GM19035 (cell line): ENCODE results near the gene DNAAF3.
"Not testable (repeated sequence)": the region's sequence is repeated elsewhere in the genome, so short reads cannot be mapped to it uniquely, and the experiment has no call there.

ENCODE experiments used
- ATAC-seq: cut with Tn5 transposase; IDR thresholded peaks from one replicate; pipeline ENCODE4 v1.9.1; 2021; ENCODE audit not compliant: unreplicated experiment

The DNAAF3 gene

DNA sequence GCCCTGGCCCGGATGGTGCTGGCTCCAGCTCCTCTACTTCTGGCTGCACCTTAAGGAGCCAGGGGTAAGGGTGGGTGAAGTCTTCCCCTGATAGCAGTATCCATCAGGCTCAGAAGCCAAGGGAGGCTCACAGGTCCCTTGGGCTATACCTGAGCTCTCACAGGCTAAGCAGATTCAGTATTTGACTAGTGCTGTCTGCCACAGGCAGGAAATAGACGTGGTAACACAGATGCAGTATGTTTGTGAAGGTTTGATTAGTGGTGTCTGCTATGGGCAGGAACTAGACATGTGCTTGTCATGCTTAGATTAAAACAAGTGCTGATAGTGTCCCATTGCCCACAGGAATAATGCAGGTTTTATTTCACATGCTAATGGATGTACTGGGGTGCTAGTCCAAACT is 9.7 kb upstream of the DNAAF3 start:
- ATAC-seq, result no peak

DNA sequence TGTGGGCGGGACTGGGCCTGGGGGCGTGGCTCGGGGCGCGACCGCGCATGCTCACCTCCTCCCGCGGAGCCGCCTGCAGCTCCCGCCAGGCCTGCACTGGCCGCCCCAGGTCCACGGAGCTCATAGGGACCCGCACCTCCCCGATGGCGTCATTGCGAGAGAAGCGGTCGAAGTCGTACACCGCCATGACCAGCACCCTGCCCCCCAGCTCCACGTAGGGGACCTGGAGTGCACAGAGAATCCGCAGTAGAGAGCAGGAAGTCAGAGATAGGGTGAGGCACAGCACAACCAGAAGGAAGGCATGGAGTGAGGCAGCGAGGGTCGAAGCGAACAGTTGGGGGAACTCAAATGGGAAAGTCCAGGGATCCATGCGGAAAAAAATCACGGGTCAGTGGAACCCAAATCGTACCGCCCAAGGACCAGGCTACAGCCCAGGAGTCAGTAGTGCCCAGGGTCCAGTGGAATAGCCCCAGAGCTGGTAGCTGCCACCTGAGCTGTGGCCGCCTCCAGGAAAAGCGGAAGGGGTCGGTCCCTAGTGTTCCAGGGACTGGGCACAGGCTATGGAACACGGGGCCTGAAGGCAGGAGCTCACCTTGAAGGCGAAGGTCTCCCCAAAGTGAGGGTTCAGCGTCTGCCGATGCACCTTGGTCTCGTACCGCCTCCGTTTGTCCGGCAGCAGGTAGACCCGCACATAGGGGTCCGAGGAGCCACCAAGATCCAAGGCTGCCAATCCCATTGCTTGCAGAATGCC is 8.9 kb upstream of the DNAAF3 start:
- no peak for ATAC-seq

DNA sequence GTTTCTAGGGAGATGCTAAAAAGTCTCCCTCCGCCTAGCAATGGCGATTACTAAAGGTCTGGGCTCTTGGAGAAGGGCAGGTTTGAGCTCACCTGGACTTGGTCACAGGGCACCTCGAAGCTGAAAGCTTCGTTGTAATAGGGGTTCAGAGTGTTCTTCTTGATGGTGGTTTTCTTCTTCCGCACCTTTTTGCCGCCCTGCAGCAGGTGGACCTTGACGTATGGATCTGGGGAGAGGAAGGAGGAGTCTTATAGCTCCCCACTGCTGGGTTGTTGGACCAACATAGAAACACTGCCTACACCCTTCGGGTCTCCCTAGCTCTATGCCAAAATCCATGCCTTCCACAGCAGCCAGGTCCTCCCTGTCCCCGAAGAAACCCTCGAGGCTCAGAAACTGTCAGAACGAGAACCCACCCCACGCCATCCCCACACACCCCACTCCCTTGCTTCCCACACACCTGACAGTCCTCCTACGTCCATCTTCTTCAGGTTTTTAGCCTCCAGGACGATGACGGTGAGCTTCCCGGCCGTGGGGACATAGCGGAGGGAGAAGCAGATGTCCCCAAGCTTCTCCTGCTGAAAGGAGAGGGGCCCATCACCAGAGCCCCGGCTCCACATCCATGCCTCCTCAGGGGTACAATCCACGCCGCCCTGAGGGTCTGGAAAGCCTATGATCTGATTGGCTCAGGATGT is 8.2 kb upstream of the DNAAF3 start:
- ATAC-seq, result no peak

DNA sequence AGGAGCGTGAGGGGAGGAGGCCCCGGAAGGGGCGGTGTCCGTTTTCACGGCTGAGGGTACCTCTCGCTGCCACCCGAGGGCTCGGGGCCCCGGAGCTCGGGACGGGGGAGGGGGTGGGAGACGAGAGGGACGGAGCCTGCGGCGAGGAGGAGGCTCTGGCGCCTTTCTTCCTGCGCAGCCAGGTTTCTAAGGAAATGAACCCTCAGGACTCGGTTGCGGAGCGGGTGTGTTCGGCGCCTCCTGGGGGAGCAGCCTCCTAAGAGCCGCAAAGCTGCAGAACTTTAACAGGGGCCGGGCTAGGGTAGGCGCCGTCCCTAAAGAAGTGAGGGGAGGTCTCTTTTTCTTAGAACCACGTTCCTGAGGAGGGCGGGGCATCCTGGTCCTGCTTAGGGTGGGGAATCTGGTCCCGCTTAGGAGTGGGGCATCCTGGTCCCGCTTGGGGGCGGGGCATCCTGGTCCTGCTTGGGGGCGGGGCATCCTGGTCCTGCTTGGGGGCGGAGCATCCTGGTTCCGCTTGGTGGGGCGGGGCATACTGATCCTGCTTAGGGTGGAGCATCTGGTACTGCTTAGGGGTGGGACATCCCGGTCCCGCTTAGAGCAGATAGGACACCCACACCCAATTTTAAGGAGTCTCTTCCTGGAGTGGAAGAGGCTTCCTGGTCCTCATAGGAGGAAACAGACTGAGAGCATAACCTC is 7.4 kb upstream of the DNAAF3 start:
- no peak for ATAC-seq

DNA sequence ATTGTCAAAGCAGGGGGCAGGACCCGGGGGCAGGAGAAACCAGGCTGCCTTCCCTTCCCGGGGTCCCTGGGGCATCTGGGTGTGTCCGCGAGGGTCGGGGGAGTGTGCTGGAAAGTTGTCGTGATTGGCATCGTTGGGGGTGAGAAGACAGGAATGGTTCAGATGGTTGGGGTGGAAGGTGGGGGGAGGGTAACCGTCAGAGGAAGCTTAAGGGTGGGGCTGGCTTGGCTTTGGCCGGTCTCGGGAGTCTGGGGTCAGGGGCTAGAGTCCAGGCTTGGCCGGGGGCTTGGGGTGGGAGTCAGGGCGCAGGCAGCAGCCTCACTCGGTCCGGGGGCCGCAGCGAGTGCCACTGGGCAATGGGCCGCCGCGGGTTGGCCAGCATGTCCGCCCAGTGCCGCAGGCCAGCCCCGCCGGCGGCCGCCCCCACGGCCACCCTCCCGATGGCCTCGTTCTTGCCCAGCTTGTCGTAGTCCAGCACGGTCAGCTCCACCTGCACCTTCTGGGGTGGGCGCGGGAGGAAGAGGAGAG is 6.8 kb upstream of the DNAAF3 start:
- ATAC-seq, result no peak

DNA sequence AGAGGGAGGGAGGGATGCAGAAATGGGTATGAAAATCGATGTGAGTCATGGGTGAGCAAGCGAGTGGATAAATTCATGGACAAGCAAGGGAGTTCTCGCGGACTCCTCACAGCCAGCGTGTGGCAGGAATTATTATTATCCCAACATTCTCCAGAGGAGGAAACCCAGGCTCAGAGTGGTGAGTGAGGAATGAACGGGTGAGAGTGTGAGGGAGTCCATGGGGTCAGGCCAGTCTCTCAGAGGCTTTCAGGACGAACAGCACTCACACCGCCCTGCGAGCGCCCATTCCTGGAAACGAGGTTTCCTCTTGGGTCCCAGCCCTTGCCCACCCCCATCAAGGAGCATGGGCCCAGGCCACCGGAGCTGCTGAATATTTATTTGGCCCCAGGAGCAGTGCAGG is 6.3 kb upstream of the DNAAF3 start:
- no peak for ATAC-seq

DNA sequence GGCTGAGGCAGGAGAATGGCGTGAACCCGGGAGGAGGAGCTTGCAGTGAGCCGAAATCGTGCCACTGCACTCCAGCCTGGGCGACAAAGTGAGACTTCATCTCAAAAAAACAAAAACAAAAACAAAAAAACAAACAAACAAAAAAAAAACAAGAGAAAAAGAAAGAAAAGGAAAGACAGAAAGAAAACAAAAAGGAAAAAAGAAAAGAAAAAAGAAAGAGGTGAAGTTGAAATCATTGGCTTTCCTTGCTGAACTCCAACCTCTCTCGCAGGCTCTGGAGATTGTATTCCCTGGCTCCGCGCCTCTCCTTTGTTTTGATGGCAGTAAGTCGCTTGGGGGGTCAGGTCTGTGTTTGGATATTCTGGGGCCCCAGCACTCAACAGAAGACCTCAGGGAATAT is 5.9 kb upstream of the DNAAF3 start:
- not testable (repeated sequence) for ATAC-seq

DNA sequence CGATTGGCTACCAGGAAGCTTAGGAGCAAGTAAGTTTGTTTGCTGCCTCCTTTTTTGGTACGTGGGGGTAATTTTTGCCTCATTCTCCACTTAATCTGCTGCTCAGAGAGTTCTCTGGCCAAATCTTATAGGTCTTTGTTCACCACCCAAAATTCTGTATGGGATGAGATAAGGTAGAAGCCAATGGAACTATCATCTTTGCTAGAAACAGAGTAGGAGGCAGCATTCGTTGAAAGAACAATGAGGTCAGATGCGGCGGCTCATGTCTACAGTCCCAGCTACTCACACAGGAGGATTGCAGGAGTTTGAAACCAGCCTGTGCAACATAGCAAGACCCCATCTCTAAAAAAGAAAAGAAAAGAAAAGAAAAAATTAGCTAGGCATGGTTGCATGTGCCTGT is 5.0 kb upstream of the DNAAF3 start:
- ATAC-seq, result no peak

DNA sequence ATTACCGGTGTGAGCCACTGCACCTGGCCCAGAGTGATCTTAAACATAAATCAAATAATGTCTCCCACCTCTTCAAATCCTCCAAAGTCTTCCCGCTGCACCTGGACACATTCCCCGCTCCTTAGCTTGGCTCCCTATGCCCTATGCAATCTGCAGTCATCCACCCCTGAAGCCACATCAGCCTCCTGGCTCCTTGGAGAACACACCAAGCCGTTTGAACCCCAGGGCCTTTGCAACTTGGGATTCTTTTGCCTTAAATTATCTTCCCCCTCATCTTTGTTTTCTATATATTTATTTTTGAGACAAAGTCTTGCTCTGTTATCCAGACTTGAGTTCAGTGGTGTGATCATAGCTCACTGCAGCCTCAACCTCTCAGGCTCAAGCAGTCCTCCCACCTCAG is 2.7 kb upstream of the DNAAF3 start:
- ATAC-seq, result no peak

DNA sequence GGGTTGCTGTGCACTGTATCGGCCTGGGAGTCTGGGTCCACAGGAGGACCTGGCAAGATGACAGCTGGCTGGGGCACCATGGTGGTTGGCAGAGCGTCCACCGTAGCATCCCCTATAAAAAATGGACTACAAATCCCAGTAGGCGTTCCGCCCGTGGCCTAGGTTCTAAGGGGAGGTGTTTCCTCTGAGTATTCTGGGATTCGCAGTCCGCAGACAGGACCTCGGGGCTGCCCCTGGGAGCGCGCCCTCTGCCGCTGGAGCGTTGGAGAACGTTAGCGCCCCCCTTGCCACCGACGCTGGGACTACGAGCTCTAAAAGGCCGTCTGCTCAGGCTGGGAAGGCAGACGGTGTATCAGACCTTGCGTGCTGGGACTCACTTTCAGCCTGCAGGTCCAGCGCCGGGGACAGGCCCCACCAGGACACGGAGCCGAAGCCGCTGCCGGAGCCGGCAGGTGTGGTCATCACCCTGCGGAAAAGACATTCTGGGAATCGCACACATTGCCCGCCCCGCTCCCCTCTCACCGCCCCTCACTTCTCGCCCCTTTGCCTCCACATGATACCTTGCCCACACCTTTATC is 372 bp downstream of the DNAAF3 start:
- ATAC-seq, result no peak

DNA sequence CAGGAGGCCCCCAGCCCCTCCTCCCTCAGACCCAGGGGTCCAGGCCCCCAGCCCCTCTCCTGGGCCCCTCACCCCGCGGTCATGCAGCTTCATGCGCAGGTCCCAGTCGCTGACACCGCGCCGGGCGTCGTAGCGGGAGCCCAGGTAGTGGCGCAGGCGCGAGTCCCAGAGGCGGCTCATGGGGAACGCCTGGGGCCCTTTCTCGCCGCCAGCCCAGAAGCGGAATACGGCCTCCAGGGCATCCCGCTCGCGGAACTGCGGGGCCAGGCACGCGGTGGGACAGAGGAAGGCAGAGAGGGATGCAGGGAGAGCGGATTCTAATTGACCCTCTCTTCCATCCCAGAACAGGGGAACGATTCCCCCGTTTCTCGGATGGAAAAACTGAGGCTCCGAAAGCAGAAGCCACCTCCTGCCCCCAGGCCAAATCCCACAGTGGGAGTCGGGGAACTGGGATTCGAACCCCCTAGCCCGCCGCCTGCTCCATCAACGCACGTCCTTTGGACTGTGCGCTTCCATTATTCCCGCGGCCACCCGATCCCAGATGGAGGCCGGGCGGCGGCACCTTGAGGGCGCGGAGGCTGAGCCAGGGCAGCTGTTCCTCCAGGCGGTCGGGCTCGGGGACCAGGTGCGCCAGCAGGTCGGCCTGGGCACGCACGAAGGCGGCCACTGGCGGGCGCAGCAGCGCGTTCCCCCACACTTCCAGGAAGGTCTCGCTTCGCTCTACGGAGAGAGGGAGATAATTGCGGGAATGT is 4.7 kb downstream of the DNAAF3 start:
- ATAC-seq, result no peak

DNA sequence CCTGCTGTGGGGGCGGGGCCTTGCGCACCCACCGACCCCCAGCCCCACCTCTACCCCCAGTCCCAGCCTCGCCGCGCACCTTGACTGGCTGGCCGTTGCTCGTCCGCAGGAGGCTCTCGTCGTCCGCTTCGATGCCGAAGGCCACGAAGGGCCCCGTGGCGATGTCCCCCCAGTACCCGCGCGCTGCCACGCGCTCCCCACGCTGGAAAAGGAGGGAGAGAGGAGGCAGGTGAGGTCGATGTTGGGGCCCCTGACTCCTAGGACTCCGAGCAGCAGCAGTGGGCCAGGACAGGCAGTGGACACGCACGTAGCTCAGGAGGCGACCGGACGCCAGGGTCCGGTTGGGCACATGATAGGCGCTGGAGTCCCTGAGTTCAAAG is 5.4 kb downstream of the DNAAF3 start:
- ATAC-seq, result no peak

DNA sequence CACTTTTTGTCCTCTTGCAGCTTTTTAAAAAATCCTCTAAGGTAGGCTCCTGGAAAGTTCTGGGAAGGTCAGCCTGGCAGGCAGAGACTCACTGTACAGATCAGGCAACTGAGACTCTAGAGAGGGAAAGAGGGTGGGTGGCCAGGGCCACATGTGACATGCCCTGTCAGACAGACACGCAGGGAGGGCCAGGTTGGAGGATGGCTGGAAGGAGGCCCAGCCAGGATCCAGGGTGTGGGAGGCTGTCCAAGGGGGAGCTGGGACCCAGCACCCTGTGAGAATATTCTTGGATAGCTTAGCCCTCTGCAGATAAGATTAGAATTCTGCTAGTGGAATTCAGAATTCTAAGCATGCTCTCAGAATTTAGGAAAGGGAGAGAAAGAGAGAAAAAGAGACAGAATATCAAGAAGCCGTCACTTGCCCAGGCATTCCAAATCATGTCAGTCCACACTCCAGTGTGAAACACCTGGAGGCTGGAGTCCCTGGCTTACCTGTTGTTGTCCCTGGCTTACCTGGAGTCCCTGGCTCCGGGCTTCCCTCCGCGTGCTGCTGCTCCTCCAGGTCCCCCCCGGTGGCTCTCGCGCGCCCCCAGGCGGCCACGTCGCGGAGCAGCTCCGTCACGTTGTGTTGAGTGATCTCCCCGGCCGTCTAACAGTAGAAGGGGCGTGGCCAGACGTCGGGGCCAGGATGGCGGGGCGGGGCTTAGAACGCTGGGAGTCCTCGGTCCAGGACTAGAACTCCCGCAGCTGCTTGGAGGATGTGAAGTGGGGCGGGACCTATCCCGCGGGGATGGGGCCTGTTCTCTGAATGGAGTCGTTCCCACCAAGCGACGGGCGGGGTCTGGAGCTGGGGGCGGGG is 6.1 kb downstream of the DNAAF3 start:
- no peak for ATAC-seq

DNA sequence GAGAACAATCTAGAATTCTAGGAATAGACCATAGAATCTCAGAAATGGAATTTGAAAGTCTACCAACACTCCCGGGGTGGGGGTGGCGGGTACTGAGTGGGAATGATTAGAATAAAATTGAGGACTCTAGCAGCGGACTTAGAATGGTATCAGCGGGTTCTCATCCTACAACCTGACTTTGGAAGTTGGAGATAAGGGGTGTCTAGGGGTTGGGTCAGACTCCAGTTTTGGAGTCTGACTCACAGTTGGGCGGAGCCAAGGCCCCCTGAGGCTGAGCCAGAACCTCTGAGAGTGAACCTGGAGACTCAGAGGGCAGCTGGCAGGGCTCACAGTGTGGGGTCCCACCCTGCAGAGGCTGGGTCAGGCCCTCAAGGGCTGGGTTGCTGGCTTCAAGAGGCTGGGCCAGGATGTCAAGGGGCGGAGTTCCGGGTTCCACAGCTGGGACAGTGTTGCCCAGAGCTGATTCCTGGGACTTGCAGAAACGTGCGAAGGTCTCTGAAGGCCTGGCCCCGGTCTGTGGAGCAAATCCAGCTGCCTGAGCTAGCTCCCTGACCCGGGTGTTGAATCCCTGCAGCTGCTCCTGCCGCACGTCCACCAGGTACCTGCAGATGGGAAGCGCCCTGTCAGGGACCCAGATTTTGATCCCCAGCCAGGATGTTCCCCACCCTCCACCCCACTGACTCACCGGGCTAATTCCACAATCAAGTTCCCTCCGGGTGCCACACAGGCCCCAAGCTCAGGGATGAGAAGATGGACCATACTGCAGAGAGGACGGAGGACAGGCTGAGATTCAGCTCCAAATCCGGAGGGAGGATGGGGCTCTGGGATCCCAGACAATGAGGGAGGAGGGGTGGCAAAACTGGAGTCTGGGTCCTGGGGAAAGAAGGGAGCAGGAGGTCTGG is 7.3 kb downstream of the DNAAF3 start:
- ATAC-seq, result no peak

DNA sequence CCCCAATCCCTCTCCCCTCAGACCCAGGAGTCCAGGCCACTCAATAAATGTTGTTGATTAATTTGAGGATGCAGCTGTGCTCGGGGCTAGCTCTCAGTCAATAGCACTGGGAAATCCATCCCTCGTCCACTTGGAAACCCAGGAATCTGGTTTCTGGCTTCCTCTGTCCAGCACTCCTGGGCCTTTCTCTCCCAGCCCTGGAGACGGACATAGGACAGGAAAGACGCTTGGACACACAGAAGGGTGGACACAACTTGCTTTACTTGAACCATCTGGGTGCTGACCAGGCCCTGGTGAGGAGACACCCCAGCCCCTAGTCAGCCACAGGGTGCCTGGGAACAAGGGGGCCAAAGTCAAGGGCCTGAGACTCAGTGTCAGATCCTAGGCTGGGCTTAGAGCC is 8.0 kb downstream of the DNAAF3 start:
- ATAC-seq, result no peak

DNA sequence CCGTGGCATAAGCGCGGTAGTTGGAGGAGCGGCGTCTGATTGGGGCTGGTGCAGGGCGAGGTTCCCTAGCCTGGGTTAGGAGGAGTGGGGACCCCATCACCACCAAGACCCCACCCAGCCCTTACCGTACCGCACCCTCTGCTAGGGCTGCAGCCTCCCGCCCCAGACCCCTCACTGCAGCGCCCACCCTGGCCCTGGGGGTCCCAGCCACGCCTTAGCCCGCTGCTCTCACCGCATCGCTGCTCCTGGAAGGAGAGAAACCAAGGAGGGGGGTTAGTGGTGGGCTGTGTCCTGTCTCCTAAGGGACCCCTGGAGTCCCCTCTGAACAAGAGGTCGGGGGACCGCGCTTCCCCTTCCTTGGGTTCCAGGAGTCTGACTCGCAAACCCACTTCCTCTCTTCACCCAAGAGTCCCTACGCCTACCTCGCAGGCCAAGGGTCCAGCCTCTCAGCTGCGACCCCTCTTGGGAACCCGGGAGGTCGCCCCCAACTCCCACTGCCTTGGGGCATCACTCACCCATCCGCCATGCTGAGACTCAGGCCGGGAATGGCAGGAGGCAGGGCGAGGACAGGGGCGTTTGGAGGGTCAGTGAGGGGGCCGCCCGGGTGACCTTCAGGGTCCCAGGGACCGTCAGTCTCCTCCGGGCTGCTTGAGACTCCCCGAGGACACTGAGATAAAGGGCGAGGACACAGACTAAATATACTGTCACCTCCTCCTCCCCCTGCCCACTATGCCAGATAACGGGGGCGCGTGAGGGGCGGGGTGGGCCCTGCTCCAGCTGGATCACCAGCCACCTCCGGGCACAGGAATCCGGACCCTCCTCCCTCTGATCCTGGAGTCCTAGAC is 9.1 kb downstream of the DNAAF3 start, which contains the start of gene TNNI3:
TSS of gene TNNI3 (minus strand) at position 669 of the 845 bp plus-strand sequence. CDS start at position 526, 143 bp downstream.
- no peak for ATAC-seq

DNA sequence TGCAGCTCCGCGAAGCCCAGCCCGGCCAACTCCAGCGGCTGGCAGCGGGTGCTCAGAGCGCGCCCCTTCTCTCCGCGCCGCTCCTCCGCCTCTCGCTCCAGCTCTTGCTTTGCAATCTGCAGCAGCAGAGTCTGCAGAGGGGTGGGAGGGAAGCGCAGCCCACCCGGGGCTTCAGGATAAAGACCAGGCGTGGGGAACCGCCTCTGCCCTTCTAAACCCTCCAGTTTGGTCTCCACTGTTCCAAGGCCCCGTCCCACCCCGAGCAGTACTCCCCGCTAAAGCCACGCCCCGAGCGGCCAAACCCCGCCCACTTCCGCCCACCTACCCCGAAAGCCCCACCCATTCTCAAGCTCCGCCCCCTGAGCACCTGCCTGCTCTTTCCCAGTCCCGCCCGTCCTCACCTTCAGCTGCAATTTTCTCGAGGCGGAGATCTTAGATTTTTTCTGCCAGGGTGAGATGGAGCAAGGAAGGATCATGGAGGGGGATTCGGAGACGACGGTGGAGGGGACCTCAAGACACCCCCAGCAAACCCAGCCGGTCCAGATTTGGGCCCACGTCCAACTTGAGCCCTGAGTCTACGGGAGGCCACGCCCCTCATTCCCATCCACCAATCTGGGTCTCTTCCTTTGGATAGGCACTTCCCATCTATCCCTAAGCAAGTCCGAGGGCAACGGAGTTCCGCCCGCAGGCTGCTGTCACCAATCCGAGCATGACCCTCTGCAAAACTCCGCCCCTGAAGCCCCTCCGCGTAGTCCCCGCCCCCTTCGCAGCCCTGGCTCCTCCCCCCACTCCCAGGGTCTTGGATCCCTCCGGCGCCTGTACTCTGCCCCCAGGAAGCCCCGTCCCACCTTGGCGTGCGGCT is 10.0 kb downstream of the DNAAF3 start:
- no peak for ATAC-seq
